PC-3 (cell line): ENCODE measurements around the gene ARMC12.

Source experiments
- CTCF ChIP-seq: fragments of 300-600 bp; sonication (generic); conservative IDR thresholded peaks from 2 replicates; pipeline ENCODE4 v1.5.1; 2017; ENCODE audit warnings: antibody characterized with exemption, low read depth, mild to moderate bottlenecking, low read length
- EZH2 ChIP-seq: fragments of 300-600 bp; sonication (generic); IDR thresholded peaks from one replicate; pipeline ENCODE4 v1.6.1; 2017; ENCODE audit warnings: antibody characterized with exemption, mild to moderate bottlenecking, low read length; ENCODE audit not compliant: unreplicated experiment
- EZH2phosphoT487 ChIP-seq: fragments of 300-600 bp; sonication (generic); IDR thresholded peaks from 2 replicates; pipeline ENCODE4 v1.6.1; 2018; ENCODE audit warnings: mild to moderate bottlenecking, antibody characterized with exemption, low read length, borderline replicate concordance

GRCh38 chr6:35711731-35712130, 25.1 kb upstream of the ARMC12 start:
- TF ChIP-seq CTCF (no peak), EZH2 (no peak), EZH2phosphoT487 (no peak)
